GM21528 (cell line): ENCODE data around the gene MAP2K5.

ENCODE experiments used
- ATAC-seq: cut with Tn5 transposase; IDR thresholded peaks from one replicate; pipeline ENCODE4 v1.9.1; 2021; ENCODE audit warnings: mild to moderate bottlenecking, moderate library complexity; ENCODE audit not compliant: unreplicated experiment, low FRiP score

Gene MAP2K5

DNA sequence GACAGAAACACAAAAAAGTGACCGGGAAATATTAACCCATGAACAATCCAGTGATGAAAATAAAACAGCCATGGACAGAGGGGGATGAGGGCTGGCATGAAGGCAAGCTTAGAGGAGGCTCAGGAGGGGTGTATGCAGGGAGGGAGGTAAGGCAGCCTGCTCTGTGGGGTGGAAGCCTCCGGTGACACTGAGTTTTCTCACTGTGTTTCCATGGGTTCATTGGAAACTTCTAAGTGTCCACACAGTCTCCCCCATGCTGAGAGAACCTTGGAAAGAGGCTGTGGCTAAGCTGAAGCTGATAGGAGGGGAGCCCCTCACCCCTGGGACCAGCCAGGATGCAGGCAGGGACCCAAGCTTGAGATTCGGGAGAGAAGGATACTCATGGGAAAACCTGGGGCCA, 276.0 kb downstream of the MAP2K5 start:
- no peak for ATAC-seq

DNA sequence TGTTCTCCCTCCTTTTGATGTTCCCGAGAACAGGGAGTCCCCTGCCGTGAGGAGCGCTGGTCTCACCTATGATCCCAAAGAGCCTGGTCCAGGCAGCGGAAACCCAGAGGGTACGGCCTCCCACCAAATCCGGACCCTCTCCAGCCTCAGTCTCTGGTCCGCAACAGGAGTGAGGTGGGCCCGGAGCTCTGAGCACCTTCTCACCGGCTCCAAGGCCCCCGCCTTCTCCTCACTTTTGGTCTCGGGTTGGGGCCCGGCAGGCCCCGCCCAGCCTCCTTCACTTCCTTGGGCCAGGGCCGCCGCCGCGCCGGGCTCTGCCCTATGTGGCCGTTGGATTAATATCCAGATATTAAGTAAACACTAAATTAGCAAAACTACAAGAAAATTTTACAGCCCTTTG, 277.1 kb downstream of the MAP2K5 start:
- no peak for ATAC-seq

DNA sequence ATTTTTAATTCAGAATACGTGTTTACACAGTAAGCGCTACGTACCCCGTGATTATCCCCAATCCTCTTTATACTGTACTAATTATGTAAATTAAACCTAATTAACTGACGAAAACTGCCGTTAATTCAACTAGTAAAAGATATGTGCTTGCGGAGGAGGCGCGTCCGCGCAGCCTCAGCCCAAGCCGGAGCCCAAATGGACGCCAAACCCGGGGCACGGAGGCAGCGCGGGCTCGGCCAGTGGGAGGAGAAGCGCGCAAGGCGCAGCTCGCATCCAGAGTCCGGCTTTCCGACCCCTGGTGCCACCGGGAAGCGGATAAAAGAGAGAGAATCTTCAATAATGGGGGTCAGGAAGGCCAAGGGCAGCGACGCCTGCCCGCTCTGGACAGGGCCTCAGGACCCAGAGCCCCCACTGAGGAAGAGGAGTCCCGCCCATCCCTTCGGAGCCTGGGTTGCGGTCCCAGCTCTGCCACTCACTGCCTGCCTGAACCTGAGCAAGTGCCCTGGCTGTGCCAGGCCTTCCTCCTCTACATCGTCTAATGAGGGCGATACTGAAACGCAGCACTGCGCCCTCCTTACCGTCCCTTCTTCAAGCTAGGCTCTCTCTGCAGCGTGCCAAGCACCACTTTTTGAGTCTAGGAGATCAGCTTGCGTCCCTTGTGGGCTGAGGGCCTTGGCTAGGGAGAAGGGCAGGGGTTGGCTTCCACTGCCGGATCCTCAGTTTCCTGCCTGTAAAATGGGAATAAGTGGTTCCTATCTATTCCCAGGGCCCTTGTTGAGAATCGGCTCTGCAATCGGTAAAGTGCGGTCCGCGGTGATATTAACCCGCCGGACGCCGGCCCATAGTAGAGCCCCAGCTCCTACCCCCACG, 277.9 kb downstream of the MAP2K5 start:
- ATAC-seq: no peak

DNA sequence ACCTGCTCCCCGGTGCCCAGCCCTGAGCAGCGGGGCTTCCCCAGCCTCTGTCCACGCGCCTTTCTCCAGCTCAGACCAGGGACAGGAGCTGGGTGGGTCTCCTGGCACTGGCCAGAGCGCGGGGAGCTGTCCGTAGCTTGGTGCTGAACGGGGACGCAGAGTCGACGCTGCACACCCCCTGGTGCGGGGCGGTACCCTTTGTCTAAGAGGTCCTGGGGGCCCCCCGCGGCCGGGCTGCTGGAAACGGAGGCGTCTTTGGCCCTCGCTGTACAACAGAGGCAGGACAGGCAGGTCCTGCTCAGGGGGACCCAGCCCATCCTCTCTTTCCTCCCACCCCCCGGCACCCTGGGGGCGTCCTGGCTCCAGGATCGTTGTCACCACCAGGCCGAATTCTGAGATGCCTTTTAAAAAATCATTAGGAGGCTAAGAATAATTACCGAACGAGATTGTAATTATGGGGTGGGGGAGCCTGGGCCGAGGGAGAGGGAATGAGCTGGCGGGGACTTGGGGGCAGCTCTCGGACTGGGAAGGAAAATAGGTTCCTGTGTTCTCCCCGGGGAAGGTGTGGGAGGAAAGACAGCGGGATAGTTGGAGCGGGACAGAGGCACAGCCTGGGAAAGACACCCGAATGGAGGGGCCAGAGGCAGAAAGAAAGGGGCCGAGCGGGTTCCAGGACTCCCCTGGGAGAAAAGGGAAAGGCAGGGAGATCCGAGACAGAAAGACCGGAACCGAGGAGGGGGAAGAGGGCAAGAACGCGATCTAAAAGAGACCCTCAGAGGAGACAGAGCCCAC, 278.7 kb downstream of the MAP2K5 start:
- ATAC-seq: no peak

DNA sequence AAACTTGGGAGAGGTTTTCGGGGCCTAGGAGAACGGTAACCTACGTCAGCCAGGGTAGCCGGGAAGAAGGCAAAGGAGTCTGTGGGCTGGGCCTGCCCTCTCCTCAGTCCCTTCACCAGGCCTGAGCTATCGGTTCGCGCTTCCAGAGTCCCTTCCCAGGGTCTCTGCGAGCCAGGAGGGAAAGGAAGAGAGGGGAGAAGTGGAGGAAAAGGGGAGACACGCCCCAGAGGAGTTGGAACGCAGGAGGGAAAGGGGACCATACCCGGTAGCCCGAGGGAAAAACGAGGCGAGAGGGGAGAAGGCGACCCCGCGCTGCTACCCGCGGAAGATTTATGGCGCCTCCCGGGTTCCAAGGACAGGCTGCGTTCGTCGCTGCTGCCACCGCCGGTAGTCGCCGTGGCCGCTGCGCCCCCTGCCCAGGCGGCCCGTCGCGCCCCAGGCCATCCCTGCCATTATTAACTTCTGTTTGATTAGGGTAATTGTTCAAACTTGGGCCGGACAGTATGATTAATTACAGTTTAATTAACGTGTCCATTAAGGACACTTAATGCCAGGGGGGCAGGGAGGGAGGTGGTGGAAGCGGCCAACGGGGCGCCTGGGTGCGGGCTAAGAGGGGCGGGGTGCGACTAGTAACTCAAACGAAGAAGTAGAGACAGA, 279.4 kb downstream of the MAP2K5 start:
- ATAC-seq: no peak

DNA sequence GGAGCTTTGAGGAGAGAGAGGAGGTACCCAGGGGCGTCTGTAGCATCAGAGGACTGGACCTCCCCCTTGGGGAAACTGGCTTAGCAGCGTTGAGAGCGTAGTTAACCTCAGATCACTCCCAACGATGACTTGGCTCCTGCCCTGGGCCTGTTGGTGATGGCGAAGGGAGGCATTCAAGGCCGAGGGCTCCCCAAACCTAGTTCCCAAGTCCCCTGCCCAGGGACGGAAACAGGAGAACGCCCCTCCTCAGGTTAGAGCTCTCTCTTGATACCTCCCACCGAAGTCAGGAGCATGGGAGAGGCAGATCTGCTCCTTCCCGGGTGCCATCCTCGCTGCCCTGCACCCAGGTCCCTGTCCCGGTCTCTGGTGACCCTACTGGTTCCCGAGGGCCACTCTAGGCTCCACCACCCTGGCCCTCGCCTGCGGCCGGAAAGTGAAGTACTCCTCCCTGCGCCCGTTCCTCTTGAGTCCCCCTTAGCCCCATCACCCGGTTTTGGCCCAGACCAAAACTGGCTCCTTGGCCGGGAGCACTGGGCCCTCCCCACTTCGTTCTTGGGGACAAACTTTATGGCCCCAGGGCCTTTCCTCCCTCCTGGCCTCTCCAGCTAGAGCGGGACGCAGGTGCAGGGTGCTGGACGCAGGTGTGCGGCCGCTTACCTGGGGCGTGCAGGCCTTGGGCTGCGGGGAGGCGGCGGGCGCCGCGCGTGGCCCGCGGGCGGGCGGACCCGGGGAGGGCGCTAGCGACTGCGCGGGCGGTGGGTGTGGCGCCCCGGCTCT, 280.2 kb downstream of the MAP2K5 start:
- ATAC-seq: no peak

DNA sequence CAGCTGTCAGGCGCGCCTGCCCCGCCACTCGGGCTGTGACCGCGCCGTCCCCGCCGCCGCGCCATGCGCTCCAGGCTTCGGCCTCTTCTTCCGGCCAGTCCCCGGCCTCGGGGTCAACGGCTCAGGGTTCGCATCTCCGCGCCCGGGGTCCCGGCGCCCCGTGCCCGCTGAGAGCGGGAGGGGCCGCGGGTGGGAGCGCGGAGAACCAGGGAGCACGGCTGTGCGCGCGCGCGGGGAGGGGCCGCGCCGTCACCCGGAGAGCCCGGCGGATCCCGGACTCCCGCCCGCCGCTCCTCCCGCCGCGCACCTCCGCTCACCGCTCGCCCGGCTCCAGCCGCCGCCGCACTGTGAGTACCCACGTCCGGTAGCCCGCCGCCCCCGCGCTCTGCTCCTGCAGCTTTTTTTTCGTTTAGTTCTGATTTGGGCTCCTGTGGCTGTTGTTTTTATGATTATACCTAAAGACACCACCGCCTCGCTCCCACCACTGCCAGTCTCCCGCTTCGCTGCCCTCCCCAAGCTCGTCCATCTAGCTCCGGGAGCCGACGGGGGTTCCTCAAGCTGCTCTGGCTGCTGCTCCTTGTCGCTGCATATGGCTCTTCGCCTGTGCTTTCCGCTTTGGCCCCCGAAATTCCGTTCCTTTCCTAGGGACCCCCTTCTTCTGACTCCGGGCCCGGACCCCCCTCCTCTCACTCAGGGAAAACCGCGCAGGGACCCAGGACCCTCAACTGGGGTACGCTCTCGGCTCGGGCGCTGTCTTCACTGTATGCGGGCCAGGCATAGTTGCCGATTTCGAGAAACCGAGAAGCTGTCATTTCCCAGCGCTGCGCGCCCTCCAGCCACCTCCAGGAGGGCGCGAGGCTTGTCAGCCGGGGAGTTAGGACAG, 281.1 kb downstream of the MAP2K5 start:
- ATAC-seq: no peak

DNA sequence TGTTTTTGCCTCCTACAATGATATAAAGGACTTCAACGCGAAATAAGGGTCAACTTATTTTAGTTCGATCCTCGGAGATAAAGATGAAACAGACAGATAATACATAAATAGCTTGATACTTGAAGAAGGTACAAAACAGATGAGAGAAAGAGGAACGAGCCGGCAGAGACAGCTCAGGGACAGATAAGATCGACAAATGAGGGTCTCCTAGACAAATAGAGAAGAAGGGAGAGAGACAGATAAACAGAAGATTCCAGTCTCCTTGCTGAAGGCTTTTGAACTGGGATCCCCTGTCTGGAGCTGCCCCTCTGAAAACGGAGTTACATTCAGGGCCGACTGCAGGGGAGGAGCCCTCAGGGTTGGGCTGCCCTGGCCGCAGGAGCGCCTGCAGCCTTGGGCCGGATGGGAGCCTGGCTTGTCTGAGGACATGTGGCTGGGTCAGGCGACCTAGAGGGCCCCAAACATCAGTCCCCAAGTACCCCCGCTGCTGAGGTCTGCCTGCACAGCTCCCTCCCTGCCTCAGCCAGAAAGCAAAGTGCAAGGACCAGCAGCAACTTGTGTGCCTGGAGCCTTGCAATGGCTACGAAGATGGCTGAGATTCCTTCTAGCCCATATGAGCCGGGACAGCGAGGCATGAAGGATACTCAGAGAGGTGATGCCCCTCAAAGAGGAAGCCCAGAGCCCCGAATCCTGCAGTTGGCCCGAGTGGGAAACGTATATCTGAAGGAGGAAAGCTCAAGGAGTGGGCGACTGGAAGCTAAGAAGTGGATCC, 281.9 kb downstream of the MAP2K5 start:
- ATAC-seq: no peak

DNA sequence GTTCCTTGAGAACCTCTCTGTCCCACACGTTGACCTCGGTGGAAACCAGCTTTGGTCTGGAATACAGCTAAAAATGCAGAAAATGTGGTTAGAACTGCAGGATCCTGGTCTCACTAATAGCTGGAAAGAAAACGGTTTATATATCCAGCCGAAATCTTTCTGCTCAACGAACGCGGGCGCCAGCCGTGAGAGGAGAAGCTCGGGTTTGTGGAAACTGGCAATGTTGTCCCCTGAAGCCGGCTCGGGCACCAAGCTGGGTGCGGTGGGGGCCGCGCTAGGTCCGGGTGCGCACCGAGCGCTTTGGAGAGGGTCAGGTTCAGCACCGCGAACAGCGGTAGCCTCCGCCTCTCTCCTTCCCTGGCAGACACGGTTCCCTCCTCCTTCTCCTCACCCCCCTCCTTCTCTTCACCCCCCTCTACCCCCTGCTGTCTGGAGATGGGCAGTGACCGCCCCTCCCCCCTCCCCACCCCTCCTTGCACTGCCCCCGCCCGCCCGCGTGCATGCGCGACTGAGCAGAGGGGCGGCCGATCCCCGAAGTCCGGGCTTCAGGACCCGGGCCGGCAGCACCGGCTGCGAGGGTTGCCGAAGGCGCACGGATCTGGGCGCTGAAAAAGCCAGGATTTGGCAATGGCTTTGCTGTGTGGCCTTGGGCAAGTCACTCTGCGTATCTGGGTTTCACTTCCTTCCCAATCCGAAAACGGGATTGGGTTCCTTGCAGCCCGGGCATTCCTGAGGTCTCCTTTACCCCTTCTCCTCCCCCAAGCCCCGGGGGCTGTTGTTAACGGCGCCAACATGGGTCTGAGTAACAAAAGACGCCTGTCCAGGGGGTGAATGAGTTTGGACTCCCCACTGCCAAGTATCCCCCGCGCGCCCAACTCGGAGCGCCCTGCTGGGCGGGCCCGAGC, 282.7 kb downstream of the MAP2K5 start, which contains the start of gene SKOR1:
SKOR1 (plus strand) TSS at position 534 of the 905 bp plus-strand sequence; CDS start at position 628, 94 bp downstream.
- ATAC-seq: no peak

DNA sequence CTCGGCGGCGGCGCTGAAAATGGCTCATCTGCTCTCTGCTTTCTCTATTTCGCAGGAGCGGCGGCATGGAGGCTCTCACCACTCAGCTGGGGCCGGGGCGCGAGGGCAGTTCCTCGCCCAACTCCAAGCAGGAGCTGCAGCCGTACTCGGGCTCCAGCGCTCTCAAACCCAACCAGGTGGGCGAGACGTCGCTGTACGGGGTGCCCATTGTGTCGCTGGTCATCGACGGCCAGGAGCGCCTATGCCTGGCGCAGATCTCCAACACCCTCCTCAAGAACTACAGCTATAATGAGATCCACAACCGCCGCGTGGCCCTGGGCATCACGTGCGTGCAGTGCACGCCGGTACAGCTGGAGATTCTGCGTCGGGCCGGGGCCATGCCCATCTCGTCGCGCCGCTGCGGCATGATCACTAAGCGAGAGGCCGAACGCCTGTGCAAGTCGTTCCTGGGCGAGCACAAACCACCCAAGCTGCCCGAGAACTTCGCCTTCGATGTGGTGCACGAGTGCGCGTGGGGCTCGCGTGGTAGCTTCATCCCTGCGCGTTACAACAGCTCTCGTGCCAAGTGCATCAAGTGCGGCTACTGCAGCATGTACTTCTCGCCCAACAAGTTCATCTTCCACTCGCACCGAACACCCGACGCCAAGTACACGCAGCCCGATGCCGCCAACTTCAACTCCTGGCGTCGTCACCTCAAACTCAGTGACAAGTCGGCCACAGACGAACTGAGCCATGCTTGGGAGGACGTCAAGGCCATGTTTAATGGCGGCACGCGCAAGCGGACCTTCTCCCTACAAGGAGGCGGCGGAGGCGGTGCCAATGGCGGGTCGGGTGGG, 283.6 kb downstream of the MAP2K5 start:
- no peak for ATAC-seq

DNA sequence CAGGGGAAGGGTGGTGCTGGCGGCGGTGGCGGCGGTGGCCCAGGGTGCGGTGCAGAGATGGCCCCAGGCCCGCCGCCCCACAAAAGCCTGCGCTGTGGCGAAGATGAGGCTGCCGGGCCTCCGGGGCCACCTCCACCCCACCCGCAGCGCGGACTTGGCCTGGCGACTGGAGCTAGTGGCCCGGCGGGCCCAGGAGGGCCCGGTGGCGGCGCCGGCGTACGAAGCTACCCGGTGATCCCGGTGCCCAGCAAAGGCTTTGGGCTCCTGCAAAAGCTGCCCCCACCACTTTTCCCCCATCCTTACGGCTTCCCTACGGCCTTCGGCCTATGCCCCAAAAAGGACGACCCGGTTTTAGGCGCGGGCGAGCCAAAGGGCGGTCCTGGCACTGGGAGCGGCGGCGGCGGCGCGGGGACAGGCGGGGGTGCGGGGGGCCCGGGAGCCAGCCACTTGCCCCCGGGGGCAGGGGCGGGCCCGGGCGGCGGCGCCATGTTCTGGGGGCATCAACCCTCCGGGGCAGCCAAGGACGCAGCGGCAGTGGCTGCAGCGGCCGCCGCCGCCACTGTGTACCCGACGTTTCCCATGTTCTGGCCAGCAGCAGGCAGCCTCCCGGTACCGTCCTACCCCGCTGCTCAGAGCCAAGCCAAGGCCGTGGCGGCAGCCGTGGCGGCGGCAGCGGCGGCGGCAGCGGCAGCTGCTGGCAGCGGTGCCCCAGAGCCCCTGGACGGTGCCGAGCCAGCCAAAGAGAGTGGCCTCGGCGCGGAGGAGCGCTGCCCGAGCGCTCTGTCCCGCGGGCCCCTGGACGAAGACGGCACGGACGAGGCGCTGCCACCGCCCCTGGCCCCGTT, 284.4 kb downstream of the MAP2K5 start:
- ATAC-seq: no peak

DNA sequence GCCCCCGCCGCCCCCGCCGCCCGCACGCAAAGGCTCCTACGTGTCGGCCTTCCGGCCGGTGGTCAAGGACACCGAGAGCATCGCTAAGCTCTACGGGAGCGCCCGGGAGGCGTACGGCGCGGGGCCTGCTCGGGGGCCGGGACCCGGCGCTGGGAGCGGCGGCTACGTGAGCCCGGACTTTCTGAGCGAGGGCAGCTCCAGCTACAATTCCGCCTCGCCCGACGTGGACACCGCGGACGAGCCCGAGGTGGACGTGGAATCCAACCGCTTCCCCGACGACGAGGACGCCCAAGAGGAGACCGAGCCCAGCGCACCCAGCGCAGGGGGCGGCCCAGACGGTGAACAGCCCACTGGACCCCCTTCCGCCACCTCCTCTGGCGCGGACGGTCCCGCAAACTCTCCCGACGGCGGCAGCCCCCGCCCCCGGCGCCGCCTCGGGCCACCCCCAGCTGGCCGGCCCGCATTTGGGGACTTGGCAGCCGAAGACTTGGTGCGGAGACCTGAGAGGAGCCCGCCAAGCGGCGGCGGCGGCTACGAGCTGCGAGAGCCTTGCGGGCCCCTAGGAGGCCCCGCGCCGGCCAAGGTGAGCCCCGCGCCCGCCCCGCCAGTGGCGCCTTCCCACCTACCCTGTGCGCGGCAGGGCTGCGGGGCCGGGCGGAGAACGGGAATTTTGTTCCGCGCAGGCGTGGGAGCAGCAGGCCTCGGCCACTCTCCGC, 285.2 kb downstream of the MAP2K5 start:
- ATAC-seq: no peak

DNA sequence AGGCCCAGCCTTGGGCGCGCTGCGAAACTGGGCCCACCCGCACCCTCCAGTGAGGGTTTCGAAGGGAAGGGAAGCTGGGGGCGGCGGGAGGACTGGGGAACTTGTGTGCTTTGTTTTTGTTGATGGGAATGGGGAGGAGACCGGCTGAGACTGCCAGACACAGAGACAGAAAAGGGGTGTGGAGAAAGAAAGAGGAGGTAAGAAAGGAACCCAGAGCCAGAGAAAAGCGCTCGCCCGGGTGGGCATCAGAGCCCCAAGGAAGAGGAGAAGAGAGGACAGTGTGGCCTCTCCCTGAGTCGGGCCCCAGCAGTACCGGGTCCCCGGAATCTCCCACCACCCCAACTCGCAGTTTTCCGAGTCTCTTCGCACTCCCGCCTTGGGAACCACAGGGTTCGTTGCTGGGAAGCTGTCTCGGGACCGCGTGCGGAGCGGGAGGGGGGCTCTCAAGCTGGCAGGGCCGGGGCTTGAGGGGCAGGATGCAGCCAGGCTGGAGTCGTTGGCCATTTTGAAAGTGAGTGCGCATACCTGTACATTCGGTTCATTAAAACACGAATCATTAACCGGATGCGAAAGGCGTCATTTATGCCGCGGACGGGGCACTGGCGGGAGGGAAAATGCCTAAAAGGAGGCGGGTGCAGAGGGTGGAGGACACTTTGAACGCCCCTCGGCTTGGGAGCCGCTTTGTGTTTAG, 285.9 kb downstream of the MAP2K5 start:
- no peak for ATAC-seq

DNA sequence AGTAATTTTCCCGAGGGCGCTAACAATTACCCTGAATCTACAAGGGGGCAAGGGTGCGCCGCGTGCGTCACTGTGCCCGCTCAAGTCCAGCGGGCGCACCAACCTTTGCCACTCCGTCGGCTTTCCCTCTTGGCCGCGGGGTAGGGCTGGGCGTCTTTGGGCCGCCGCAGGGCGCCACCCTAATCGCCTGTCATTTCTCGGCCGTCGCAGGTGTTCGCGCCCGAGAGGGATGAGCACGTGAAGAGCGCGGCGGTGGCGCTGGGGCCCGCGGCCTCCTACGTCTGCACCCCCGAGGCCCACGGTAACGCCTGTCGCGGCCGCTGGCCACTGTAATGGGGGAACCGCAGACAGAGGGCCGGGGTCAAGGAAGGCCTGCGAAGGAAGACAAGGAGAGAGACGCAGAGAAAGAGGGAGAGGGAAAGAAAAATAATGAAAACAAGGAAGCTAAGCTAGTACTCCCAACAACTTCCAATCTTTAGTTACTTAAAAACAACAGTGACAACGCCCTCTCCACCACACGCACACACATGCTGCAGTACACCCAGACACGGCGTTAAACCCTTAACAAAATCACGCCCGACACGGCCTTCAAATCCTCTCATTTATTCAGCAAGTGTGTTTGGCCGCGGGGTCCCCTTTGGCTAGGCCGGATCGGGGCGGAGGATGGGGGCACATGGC, 286.6 kb downstream of the MAP2K5 start:
- ATAC-seq: no peak
